GM12872 (cell line): Measurements from ENCODE around the gene AGPAT4.

Experiments used
- TF ChIP-seq, protein P1 (sequence below): IDR thresholded peaks from 3 replicates; pipeline ENCODE4 v1.5.1; 2011; ENCODE audit warnings: low read depth, mild to moderate bottlenecking, low read length, moderate library complexity; ENCODE audit not compliant: insufficient read depth

AGPAT4 gene

DNA sequence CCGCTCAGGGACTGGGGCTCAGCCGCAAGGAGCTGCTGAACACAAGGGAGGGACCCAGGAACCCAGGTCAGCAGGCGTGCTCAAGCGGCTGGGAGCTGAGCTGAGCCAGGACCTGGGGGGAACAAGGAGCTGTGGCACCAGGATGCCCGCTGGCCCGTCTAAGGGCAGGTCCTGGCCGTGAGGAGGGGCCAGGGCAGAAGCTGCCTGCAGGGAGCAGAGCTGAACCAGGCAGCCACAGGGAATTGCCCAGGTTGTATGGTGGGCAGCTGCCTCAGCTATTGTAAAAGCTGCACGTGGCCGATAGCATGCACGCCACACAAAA lies 133.3 kb downstream of the AGPAT4 start:
- TF ChIP-seq, protein P1, sequence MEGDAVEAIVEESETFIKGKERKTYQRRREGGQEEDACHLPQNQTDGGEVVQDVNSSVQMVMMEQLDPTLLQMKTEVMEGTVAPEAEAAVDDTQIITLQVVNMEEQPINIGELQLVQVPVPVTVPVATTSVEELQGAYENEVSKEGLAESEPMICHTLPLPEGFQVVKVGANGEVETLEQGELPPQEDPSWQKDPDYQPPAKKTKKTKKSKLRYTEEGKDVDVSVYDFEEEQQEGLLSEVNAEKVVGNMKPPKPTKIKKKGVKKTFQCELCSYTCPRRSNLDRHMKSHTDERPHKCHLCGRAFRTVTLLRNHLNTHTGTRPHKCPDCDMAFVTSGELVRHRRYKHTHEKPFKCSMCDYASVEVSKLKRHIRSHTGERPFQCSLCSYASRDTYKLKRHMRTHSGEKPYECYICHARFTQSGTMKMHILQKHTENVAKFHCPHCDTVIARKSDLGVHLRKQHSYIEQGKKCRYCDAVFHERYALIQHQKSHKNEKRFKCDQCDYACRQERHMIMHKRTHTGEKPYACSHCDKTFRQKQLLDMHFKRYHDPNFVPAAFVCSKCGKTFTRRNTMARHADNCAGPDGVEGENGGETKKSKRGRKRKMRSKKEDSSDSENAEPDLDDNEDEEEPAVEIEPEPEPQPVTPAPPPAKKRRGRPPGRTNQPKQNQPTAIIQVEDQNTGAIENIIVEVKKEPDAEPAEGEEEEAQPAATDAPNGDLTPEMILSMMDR, result no peak

DNA sequence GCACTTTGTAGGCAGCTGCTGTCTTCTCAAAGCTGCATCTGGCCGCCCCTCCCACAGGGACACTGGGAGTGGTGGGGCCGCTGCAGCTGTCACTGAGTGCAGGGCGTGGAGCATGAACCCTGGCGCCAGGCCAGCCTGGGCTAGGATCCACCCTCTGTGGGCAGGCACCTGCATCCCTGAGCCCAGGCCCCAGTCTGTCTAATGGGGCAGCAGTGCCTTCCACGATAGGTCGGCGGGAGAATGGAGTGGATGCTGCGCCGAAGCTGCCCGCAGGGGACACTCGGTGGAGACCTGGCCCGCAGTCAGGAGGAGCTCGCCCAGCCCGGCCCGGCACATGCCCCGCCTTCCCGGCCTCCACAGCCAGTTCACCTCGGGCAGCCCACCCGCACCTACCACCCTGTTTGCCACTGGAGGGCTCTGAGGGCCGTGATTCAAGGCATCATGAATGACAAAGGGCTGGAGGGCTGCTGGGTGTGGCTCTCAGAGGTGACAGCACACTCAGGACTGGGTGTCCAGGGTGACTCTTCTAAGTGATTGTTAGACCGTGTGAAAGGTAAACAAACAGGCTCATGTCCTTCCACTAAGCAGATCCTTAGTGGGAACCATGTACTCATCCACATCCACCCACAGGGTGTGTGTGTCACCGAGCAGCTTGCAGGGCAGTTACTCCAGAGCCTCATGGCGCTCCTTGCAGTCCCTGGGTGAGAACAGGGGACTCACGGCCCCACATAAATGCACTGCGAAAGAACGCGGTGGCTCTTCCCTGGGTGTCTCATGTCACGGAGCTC lies 133.9 kb downstream of the AGPAT4 start:
- TF ChIP-seq, protein P1, result no peak

DNA sequence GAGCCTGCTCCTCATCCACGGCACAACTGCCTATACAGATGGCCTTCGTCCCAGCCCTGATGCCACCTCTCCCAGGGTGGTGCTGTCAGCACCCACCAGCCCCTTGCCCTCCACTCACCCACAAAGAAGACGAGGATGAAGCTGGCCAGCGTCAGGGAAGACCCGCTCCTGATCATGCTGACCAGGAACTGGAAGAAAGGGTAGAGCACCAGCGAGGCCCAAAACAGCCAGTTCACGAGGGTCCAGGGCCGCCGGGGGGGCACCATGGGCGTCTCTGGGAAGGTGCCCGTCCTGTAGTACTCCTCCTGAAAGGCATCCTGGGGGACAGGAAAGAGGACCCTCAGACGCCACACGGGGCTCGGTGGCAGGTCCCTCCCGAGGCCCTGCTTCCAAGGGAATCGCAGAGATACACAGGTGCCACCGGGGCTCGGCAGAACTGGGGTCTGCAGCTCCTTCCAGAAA lies 134.5 kb downstream of the AGPAT4 start:
- TF ChIP-seq, protein P1, result no peak

DNA sequence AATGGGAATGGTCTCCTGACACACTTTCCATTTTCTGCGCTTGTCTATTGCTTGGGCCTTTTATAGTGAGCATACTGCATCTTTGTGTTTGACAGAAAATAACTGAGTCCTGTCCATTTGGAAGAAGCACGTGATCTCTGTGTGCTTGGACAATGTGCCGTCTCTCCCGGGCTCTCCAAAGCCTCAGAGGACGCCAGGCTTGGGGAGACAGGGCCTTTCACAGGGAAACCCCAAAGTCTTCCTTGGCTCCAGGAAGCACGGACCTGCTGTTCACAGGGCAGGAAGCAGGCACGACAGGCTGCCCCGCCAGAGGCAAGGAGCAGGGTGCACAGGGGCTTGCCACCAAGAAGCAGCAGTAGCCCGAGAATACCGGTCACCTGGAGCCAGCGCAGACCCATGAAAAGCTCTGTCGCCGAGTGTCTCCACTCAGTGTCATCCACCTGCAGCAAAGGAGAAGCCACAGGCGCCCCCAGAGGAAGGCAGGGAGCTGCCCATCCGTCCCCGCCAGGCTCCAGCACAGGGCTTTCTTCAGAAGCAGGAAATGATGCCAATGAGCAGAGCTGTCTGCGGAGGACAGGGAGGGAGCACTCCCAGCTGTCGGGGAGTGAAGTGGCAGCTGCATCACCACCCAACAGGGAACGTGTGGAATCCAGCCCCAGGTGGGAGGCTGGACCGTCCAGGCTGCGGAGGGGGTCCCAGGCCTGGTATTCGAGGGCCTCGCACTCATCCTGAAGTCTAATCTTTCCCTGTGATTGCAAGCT lies 135.1 kb downstream of the AGPAT4 start:
- TF ChIP-seq, protein P1, result no peak

DNA sequence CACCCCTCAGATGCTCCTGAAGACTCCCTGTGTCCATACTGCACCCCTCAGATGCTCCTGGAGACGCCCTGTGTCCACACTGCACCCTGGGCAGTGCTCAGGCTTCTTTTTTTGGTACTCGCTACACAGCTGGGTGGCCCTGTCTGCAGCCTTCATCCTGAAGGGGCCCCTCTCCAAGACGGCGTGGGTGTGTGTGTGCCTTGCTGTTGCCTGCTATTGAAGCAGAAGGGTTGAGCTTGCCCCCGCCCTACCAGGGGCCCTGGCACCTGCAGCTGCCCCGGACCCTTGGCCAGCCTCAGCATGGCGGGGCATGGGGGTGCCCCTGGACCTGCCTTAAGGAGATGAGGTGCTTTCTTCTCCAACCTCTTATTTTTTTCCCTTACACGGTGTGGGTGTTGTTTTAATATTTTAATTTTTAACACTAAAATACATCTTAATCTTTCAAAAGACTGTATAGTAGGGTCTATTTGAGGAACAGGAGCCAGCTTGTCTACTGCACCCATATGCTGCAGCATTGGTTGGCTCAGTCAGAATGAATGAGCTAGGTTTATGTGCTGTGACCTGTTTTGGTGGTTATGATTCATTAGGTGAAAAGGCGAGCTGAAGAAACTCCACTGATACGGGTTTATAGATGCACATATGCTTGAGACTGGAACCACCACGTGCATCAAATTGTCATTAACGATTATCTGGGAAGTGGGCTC lies 135.9 kb downstream of the AGPAT4 start:
- TF ChIP-seq, protein P1, result no peak

DNA sequence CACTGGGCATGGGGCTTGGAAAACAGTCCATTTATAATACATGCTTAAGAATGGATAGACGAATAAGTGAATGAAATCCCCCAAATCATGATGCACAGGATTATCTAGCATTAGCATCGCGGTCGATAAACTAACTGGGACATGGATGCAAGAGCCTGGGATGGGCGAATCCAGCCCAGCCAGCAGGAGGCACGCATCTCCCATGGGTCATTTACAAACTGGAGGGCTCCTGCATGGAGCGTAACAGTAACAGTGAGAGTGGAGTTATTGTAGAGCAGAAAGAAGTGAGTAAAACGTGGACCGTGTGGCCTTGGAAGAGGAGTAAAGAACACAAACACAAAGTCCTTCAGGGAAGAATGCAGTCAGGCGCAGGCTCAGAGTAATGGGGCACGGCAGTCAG lies 136.5 kb downstream of the AGPAT4 start:
- TF ChIP-seq, protein P1, result no peak

DNA sequence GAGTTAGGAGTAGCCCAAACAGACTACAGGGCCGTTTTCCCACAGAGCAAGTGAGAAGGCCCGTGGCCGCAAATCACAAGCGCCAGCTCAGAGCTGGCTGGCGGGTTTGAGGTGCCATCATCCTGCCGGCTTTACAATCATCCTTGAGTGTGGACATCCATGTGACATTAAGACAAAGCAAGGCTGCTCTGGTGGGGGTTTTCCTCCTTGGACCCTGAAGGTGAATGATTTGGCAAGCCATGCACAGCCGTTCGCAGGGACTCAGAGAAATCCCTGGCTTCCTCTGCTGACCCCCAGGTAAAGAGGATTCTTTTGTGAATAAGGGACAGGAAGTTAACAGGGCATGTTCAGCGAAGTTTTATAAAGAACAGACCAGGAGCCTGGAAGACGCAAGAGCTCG lies 137.2 kb downstream of the AGPAT4 start:
- TF ChIP-seq, protein P1, result no peak
